CD14-positive monocyte (primary cell): ENCODE measurements around the gene DNAH1. TPM values are rescaled to one million over a fixed set of nuclear protein-coding genes. Genes with fewer than 3 reads are reported as not detected.

Experiments
- DNase-seq, 3 donors: peaks; one replicate each; pipeline ENCODE4 v3.0.0-alpha.2; 2011 to 2022
- H2AFZ ChIP-seq: 2 replicates; pipeline ENCODE4 v1.6.0; 2012; ENCODE audit warnings: mild to moderate bottlenecking, low read depth, low read length, inconsistent platforms; ENCODE audit not compliant: insufficient read depth, poor library complexity, severe bottlenecking
- H3K27ac ChIP-seq, 2 donors: 1 replicate in 1 of 2; 2 replicates in 1 of 2; pipeline ENCODE4 v1.5.1; 2012 to 2013; ENCODE audit warnings: low read length in 2 of 2, control low read depth in 1 of 2, inconsistent platforms in 1 of 2, low read depth in 1 of 2, mild to moderate bottlenecking in 1 of 2
- H3K27me3 ChIP-seq, 2 donors: one replicate each; pipeline versions ENCODE4 v1.6.0 to v1.6.1; 2011 to 2013; ENCODE audit warnings: low read length in 2 of 2; ENCODE audit not compliant: control insufficient read depth in 2 of 2, insufficient read depth in 2 of 2
- H3K36me3 ChIP-seq, 2 donors: replicated peaks in 1 of 2; 1 replicate in 1 of 2; 2 replicates in 1 of 2; pipeline versions ENCODE4 v1.5.1 to v1.6.1; 2012 to 2013; ENCODE audit warnings: low read length in 2 of 2, control low read depth in 1 of 2, inconsistent platforms in 1 of 2, mild to moderate bottlenecking in 1 of 2; ENCODE audit not compliant: insufficient read depth in 2 of 2, control insufficient read depth in 1 of 2
- H3K4me1 ChIP-seq, 2 donors: 1 replicate in 1 of 2; 2 replicates in 1 of 2; pipeline versions ENCODE4 v1.5.1 to v1.6.1; 2012 to 2013; ENCODE audit warnings: low read length in 2 of 2, control low read depth in 1 of 2, inconsistent platforms in 1 of 2, mild to moderate bottlenecking in 1 of 2, moderate library complexity in 1 of 2; ENCODE audit not compliant: insufficient read depth in 2 of 2, control insufficient read depth in 1 of 2
- H3K4me2 ChIP-seq: replicated peaks from 2 replicates; pipeline ENCODE3; 2012; ENCODE audit warnings: low read length, moderate library complexity, mild to moderate bottlenecking; ENCODE audit not compliant: poor library complexity, severe bottlenecking; ENCODE audit errors: extremely low read depth
- H3K4me3 ChIP-seq, 3 experiments: fragments of 200-600 bp in 1 of 3; sonication (generic) in 1 of 3; replicated peaks in 1 of 3; 1 replicate in 2 of 3; 2 replicates in 1 of 3; pipeline ENCODE4 v1.5.1; 2011 to 2013; ENCODE audit warnings: low read length in 3 of 3, mild to moderate bottlenecking in 3 of 3, control low read depth in 2 of 3, low read depth in 2 of 3, inconsistent platforms in 1 of 3, moderate library complexity in 1 of 3
- H3K79me2 ChIP-seq: 2 replicates; pipeline ENCODE4 v1.6.0; 2012; ENCODE audit warnings: mild to moderate bottlenecking, control low read depth, inconsistent platforms, low read length, moderate library complexity; ENCODE audit not compliant: insufficient read depth
- H3K9ac ChIP-seq: 2 replicates; pipeline ENCODE4 v1.6.0; 2017; ENCODE audit warnings: low read length, mild to moderate bottlenecking; ENCODE audit not compliant: insufficient read depth, poor library complexity, severe bottlenecking
- H3K9me3 ChIP-seq, 2 donors: replicated peaks in 1 of 2; 1 replicate in 1 of 2; 2 replicates in 1 of 2; pipeline versions ENCODE4 v1.5.1 to v1.6.1; 2012 to 2013; ENCODE audit warnings: low read length in 2 of 2, control low read depth in 1 of 2; ENCODE audit not compliant: control insufficient read depth in 1 of 2, insufficient read depth in 1 of 2
- H4K20me1 ChIP-seq: 2 replicates; pipeline ENCODE4 v1.6.0; 2012; ENCODE audit warnings: mild to moderate bottlenecking, low read length, control low read depth, moderate library complexity; ENCODE audit not compliant: insufficient read depth
- H3K27ac Mint-ChIP-seq, 7 donors: one replicate each; pipeline ENCODE4 v1.8.0; 2020; ENCODE audit warnings: mild to moderate bottlenecking in 7 of 7, mixed read lengths in 7 of 7, moderate library complexity in 6 of 7, inconsistent platforms in 2 of 7
- H3K27me3 Mint-ChIP-seq, 3 donors: one replicate each; pipeline ENCODE4 v1.8.0; 2021 to 2022; ENCODE audit warnings: low read depth in 3 of 3, mild to moderate bottlenecking in 3 of 3, mixed read lengths in 3 of 3, moderate library complexity in 3 of 3, inconsistent platforms in 1 of 3
- H3K36me3 Mint-ChIP-seq, 2 donors: one replicate each; pipeline ENCODE4 v1.8.0; 2020; ENCODE audit warnings: mixed read lengths in 2 of 2, inconsistent platforms in 1 of 2, mild to moderate bottlenecking in 1 of 2
- H3K4me1 Mint-ChIP-seq: one replicate; pipeline ENCODE4 v1.8.0; 2020; ENCODE audit warnings: mild to moderate bottlenecking, mixed read lengths
- H3K4me3 Mint-ChIP-seq, 2 donors: one replicate each; pipeline ENCODE4 v1.8.0; 2020; ENCODE audit warnings: mild to moderate bottlenecking in 2 of 2, mixed read lengths in 2 of 2, moderate library complexity in 1 of 2
- H3K9me3 Mint-ChIP-seq, 7 donors: one replicate each; pipeline ENCODE4 v1.8.0; 2020 to 2022; ENCODE audit warnings: mixed read lengths in 7 of 7, mild to moderate bottlenecking in 6 of 7, moderate library complexity in 6 of 7, inconsistent platforms in 2 of 7
- CTCF ChIP-seq: fragments of 200-600 bp; IDR thresholded peaks from one replicate; pipeline ENCODE4 v1.8.0; 2022; ENCODE audit warnings: antibody characterized with exemption, mild to moderate bottlenecking
- WGBS: methylation state at CpG from one replicate; pipeline ENCODE4 v1.1.5; 2013; ENCODE audit warnings: missing lambda C conversion rate; ENCODE audit not compliant: insufficient coverage; 5-methylcytosine and 5-hydroxymethylcytosine counted together
- intact Hi-C, 2 donors: fragments of 100-400 bp; cut with micrococcal nuclease; formaldehyde crosslinking; loops; one replicate each; pipeline versions ENCODE4 v1.15.0 to v1.15.1; 2023
- polyA plus RNA-seq, 3 donors: library from polyadenylated mRNA; depleted of rRNA in 1 of 3; unstranded in 2 of 3; stranded (reverse) in 1 of 3; fragments of 300-500 nt in 2 of 3; fragments of >200 nt in 1 of 3; fragmentation: Illumina TruSeq in 2 of 3; gene quantifications; 1 replicate in 2 of 3; 2 replicates in 1 of 3; pipeline ENCODE4 v1.2.3, GENCODE V29; 2012 to 2021

The DNAH1 gene
- polyA plus RNA-seq, 3 donors: 0.15 to 47.0 (median 0.25) TPM

- Histone ChIP-seq H4K20me1 (peaks cover 9% of the 10 kb centered on the region), H3K4me1 (no peaks in the 10 kb centered on the region), H3K4me2 (no peak overlapping the region), H2AFZ (no peak overlapping the region), H3K27me3 (no peaks in the 10 kb centered on the region), H3K9me3 (no peaks in the 10 kb centered on the region), H3K9ac (no peak overlapping the region), H3K27ac (no peak overlapping the region), H3K79me2 (peaks cover 8% of the 10 kb centered on the region), H3K4me3 (no peak overlapping the region), H3K36me3 (peaks cover 86 to 97% of the 10 kb centered on the region in 2 donors)
- Mint-ChIP-seq H3K27me3 (no peaks in the 10 kb centered on the region), H3K4me1 (no peaks in the 10 kb centered on the region), H3K27ac (peak overlapping the region in 2 of 7 donors; percentile 58 to 70), H3K4me3 (no peak overlapping the region), H3K36me3 (peaks cover 74 to 96% of the 10 kb centered on the region in 2 donors), H3K9me3 (peaks cover 0 to 2% (median 0%) of the 10 kb centered on the region in 7 donors)
- no peak for DNase-seq
- intact Hi-C loops: loop anchor here in 1 of 2 donors (10.0 kb wide), 1 partner anchor 118 kb away; the partner anchor contains the start of gene GLYCTK
- no peak for TF ChIP-seq CTCF
- 98% methylated on average over 11 of the region's 11 CpGs for WGBS
Observed at GRCh38 chr3:52402706-52403270, 86.7 kb downstream of the DNAH1 start.

GRCh38 chr3:52403271-52403841 lies 87.2 kb downstream of the DNAH1 start:
- Mint-ChIP-seq H3K27ac (peak overlapping the region in 3 of 7 donors; percentile 58 to 76 (median 66)), H3K4me1 (peaks cover 4% of the 10 kb centered on the region), H3K27me3 (no peaks in the 10 kb centered on the region), H3K9me3 (peaks cover 0 to 2% (median 0%) of the 10 kb centered on the region in 7 donors), H3K4me3 (no peak overlapping the region), H3K36me3 (peaks cover 79 to 97% of the 10 kb centered on the region in 2 donors)
- peaks cover 13% of the 10 kb centered on the region for H3K79me2 ChIP-seq
- peaks cover 0 to 3% of the 10 kb centered on the region in 2 donors for H3K4me1 ChIP-seq
- no peak overlapping the region for H3K4me2 ChIP-seq
- H3K36me3 ChIP-seq: peaks cover 89 to 98% of the 10 kb centered on the region in 2 donors
- TF ChIP-seq CTCF: no peak
- H3K27me3 ChIP-seq: no peaks in the 10 kb centered on the region
- H3K9me3 ChIP-seq: no peaks in the 10 kb centered on the region
- H4K20me1 ChIP-seq: peaks cover 9% of the 10 kb centered on the region
- 100% methylated on average over 16 of the region's 19 CpGs for WGBS
- DNase-seq: no peak
- intact Hi-C loops: loop anchor here in 1 of 2 donors (10.0 kb wide), 1 partner anchor 119 kb away; the partner anchor contains the start of gene GLYCTK
- no peak overlapping the region for H3K4me3 ChIP-seq
- no peak overlapping the region for H2AFZ ChIP-seq
- H3K27ac ChIP-seq: no peak overlapping the region
- no peak overlapping the region for H3K9ac ChIP-seq
